Keratinocyte (primary cell): Measurements from ENCODE around the gene IKZF1. TPM values are rescaled to one million over a fixed set of nuclear protein-coding genes. Genes with fewer than 3 reads are reported as not detected.

Experiments
- DNase-seq: peaks from one replicate; pipeline ENCODE4 v3.0.0-alpha.2; 2011; ENCODE audit warnings: low read depth, missing footprints, low spot score
- FAIRE-seq: peaks from 2 replicates; lab custom pipeline; 2011; peaks lifted over from hg19 to GRCh38; lab: Jason Lieb, UNC
- H2AFZ ChIP-seq: 2 replicates; pipeline ENCODE4 v1.6.0; 2012; ENCODE audit warnings: low read length, control low read depth, inconsistent platforms; ENCODE audit not compliant: control insufficient read depth
- H3K27ac ChIP-seq: 2 replicates; pipeline ENCODE4 v1.5.1; 2011; ENCODE audit warnings: low read length; ENCODE audit not compliant: control insufficient read depth, insufficient read depth
- H3K27me3 ChIP-seq: 3 replicates; pipeline ENCODE4 v1.6.0; 2011; ENCODE audit warnings: low read length; ENCODE audit not compliant: control insufficient read depth, insufficient read depth; ENCODE audit errors: extremely low read depth
- H3K36me3 ChIP-seq, 2 experiments: 2 replicates in 1 of 2; 3 replicates in 1 of 2; pipeline ENCODE4 v1.5.1; 2011; ENCODE audit warnings: low read length in 2 of 2, mild to moderate bottlenecking in 1 of 2; ENCODE audit not compliant: control insufficient read depth in 2 of 2, insufficient read depth in 2 of 2; ENCODE audit errors: extremely low read depth in 1 of 2
- H3K4me1 ChIP-seq: 3 replicates; pipeline ENCODE4 v1.5.1; 2011; ENCODE audit warnings: low read length; ENCODE audit not compliant: control insufficient read depth, insufficient read depth; ENCODE audit errors: extremely low read depth
- H3K4me2 ChIP-seq: 3 replicates; pipeline ENCODE4 v1.6.0; 2011; ENCODE audit warnings: low read depth, low read length; ENCODE audit not compliant: control insufficient read depth, insufficient read depth; ENCODE audit errors: extremely low read depth
- H3K4me3 ChIP-seq, 3 experiments: fragments of 200-600 bp in 1 of 3; sonication (generic) in 1 of 3; 2 replicates in 2 of 3; 3 replicates in 1 of 3; pipeline ENCODE4 v1.5.1; 2011 to 2016; ENCODE audit warnings: low read length in 3 of 3, mild to moderate bottlenecking in 3 of 3, control low read depth in 2 of 3, inconsistent platforms in 1 of 3, low read depth in 1 of 3, mixed read lengths in 1 of 3, mixed run types in 1 of 3, moderate library complexity in 1 of 3; ENCODE audit not compliant: control insufficient read depth in 2 of 3, insufficient read depth in 2 of 3; ENCODE audit errors: extremely low read depth in 1 of 3
- H3K79me2 ChIP-seq: 2 replicates; pipeline ENCODE4 v1.6.0; 2012; ENCODE audit warnings: low read length; ENCODE audit not compliant: control insufficient read depth, insufficient read depth
- H3K9ac ChIP-seq: 3 replicates; pipeline ENCODE4 v1.6.0; 2011; ENCODE audit warnings: low read length; ENCODE audit not compliant: control insufficient read depth, insufficient read depth; ENCODE audit errors: extremely low read depth
- H3K9me1 ChIP-seq: 3 replicates; pipeline ENCODE4 v1.6.0; 2011; ENCODE audit warnings: low read length; ENCODE audit not compliant: control insufficient read depth, insufficient read depth; ENCODE audit errors: extremely low read depth
- H3K9me3 ChIP-seq: 2 replicates; pipeline ENCODE4 v1.5.1; 2012; ENCODE audit warnings: low read depth, low read length; ENCODE audit not compliant: control insufficient read depth
- H4K20me1 ChIP-seq: 3 replicates; pipeline ENCODE4 v1.6.0; 2011; ENCODE audit warnings: low read length; ENCODE audit not compliant: control insufficient read depth, insufficient read depth; ENCODE audit errors: extremely low read depth
- EZH2 ChIP-seq: IDR thresholded peaks from one replicate; pipeline ENCODE4 v1.6.1; 2012; ENCODE audit warnings: inconsistent platforms, mild to moderate bottlenecking, low read length, moderate library complexity
- dilution Hi-C: fragments of 300-500 bp; cut with MboI; formaldehyde crosslinking; loops from one replicate; pipeline ENCODE4 v1.7.0; 2020; ENCODE audit warnings: low sequenced_read_pairs; ENCODE audit not compliant: extremely low pct_ligation_motif_present
- polyA plus RNA-seq, 5 experiments: library from polyadenylated mRNA; depleted of rRNA in 3 of 5; stranded (reverse) in 3 of 5; stranded (forward) in 1 of 5; unstranded in 1 of 5; fragments of >200 nt; gene quantifications; 1 replicate in 1 of 5; 2 replicates in 3 of 5; 3 replicates in 1 of 5; pipeline versions ENCODE4 v1.2.1 to v1.2.3, GENCODE V29; 2011 to 2012; ENCODE audit warnings: missing spikeins in 2 of 5, low read depth in 1 of 5, low replicate concordance in 1 of 5
- TF ChIP-seq, protein P1 (sequence below), 3 experiments: IDR thresholded peaks in 1 of 3; conservative IDR thresholded peaks in 1 of 3; optimal IDR thresholded peaks in 1 of 3; 2 replicates in 2 of 3; 3 replicates in 1 of 3; pipeline versions ENCODE3 to v1.5.1; 2011; ENCODE audit warnings: low read length in 3 of 3, mild to moderate bottlenecking in 3 of 3, moderate library complexity in 2 of 3, control low read depth in 1 of 3, inconsistent platforms in 1 of 3; ENCODE audit not compliant: insufficient read depth in 2 of 3; ENCODE audit errors: extremely low read depth in 1 of 3

IKZF1 gene
- polyA plus RNA-seq, 1 donor (not counting 4 experiments of a cell fraction or from before 2014, with no cell fraction given), result not detected

- dilution Hi-C loops, result no loop called here
- H3K9me1 ChIP-seq, result no peaks in the 10 kb centered on the region
- no peaks in the 10 kb centered on the region for H3K27me3 ChIP-seq
- H3K4me2 ChIP-seq, result no peak overlapping the region
- no peak for DNase-seq
- no peaks in the 10 kb centered on the region for H3K36me3 ChIP-seq
- H3K4me3 ChIP-seq, result no peak overlapping the region
- H2AFZ ChIP-seq, result no peak overlapping the region
- H3K27ac ChIP-seq, result no peak overlapping the region
- H3K79me2 ChIP-seq, result no peaks in the 10 kb centered on the region
- H3K9ac ChIP-seq, result no peak overlapping the region
- no peak for FAIRE-seq
- no peak for TF ChIP-seq EZH2
- TF ChIP-seq, protein P1, sequence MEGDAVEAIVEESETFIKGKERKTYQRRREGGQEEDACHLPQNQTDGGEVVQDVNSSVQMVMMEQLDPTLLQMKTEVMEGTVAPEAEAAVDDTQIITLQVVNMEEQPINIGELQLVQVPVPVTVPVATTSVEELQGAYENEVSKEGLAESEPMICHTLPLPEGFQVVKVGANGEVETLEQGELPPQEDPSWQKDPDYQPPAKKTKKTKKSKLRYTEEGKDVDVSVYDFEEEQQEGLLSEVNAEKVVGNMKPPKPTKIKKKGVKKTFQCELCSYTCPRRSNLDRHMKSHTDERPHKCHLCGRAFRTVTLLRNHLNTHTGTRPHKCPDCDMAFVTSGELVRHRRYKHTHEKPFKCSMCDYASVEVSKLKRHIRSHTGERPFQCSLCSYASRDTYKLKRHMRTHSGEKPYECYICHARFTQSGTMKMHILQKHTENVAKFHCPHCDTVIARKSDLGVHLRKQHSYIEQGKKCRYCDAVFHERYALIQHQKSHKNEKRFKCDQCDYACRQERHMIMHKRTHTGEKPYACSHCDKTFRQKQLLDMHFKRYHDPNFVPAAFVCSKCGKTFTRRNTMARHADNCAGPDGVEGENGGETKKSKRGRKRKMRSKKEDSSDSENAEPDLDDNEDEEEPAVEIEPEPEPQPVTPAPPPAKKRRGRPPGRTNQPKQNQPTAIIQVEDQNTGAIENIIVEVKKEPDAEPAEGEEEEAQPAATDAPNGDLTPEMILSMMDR (optimal IDR thresholded peaks at IDR 0.05 in 1 of 3, IDR thresholded peaks at IDR 0.05 in 1 of 3, conservative IDR thresholded peaks at IDR 0.05 in 1 of 3; ENCODE audit: extremely low read depth in 1 of 3, insufficient read depth in 2 of 3, low read length in 3 of 3), result no peak
- no peaks in the 10 kb centered on the region for H3K9me3 ChIP-seq
- H3K4me1 ChIP-seq, result no peaks in the 10 kb centered on the region
- no peaks in the 10 kb centered on the region for H4K20me1 ChIP-seq
Measured at GRCh38 chr7:50276483-50276882, 28.0 kb upstream of the IKZF1 start.

DNA sequence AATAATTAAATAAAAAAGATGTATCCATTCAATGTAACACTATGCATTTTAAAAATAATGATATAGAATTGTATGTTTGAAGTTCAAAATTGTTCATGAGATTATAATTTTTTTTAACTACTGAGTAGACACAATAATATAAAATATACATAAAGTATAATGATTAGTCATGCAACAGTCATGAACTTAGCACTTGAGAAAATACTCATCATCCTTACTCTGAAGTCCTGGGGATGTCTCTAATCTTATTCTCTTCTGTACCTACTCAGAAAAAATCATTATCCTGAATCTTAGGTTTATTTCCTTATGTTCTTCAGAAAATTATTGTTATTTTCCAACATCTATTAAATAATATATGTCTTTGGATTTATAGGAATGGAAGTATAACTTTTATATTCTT, 26.4 kb upstream of the IKZF1 start:
- no peak overlapping the region for H3K27ac ChIP-seq
- H4K20me1 ChIP-seq, result no peaks in the 10 kb centered on the region
- H2AFZ ChIP-seq, result no peak overlapping the region
- no peaks in the 10 kb centered on the region for H3K4me1 ChIP-seq
- no peak overlapping the region for H3K4me3 ChIP-seq
- H3K9me1 ChIP-seq, result no peaks in the 10 kb centered on the region
- no peaks in the 10 kb centered on the region for H3K27me3 ChIP-seq
- DNase-seq (no peak), FAIRE-seq (no peak)
- H3K4me2 ChIP-seq, result no peak overlapping the region
- TF ChIP-seq, protein P1 (optimal IDR thresholded peaks at IDR 0.05 in 1 of 3, IDR thresholded peaks at IDR 0.05 in 1 of 3, conservative IDR thresholded peaks at IDR 0.05 in 1 of 3; ENCODE audit: extremely low read depth in 1 of 3, insufficient read depth in 2 of 3, low read length in 3 of 3), result no peak
- no peak for TF ChIP-seq EZH2
- no peak overlapping the region for H3K9ac ChIP-seq
- H3K36me3 ChIP-seq, result no peaks in the 10 kb centered on the region
- dilution Hi-C loops, result no loop called here
- H3K9me3 ChIP-seq, result no peaks in the 10 kb centered on the region
- H3K79me2 ChIP-seq, result no peaks in the 10 kb centered on the region
